Neural cell (in vitro differentiated cells): ENCODE results near the gene GATC. TPM values are rescaled to one million over a fixed set of nuclear protein-coding genes. Genes with fewer than 3 reads are reported as not detected.

Experiments used
- H2AFZ ChIP-seq: fragments of 200-600, 300-800 bp; sonication (generic), shearing (Covaris generic); 2 replicates; pipeline ENCODE4 v1.6.0; 2014; ENCODE audit warnings: low read depth, mild to moderate bottlenecking, antibody characterized with exemption, low read length, moderate library complexity
- H3F3A ChIP-seq: fragments of 200-600 bp; shearing (Covaris generic); 2 replicates; pipeline ENCODE4 v1.6.1; 2016; ENCODE audit warnings: mild to moderate bottlenecking, moderate library complexity, mixed read lengths, antibody characterized with exemption, low read length; ENCODE audit not compliant: insufficient read depth, poor library complexity, severe bottlenecking
- H3K27ac ChIP-seq: fragments of 200-600, 300-800 bp; sonication (generic), shearing (Covaris generic); 2 replicates; pipeline ENCODE4 v1.5.1; 2014; ENCODE audit warnings: mild to moderate bottlenecking, low read length, moderate library complexity
- H3K27me3 ChIP-seq: fragments of 300-800, 200-600 bp; sonication (generic), shearing (Covaris generic); 2 replicates; pipeline ENCODE4 v1.6.0; 2014; ENCODE audit warnings: mild to moderate bottlenecking, low read depth, low read length, moderate library complexity; ENCODE audit not compliant: insufficient read depth
- H3K36me3 ChIP-seq: fragments of 300-800, 200-600 bp; sonication (generic), shearing (Covaris generic); 2 replicates; pipeline ENCODE4 v1.5.1; 2014; ENCODE audit warnings: mild to moderate bottlenecking, antibody characterized with exemption, low read length, moderate library complexity; ENCODE audit not compliant: insufficient read depth
- H3K4me2 ChIP-seq: fragments of 300-800, 200-600 bp; sonication (generic), shearing (Covaris generic); 2 replicates; pipeline ENCODE4 v1.6.0; 2014; ENCODE audit warnings: mild to moderate bottlenecking, low read length
- H3K4me3 ChIP-seq: fragments of 300-800, 200-600 bp; sonication (generic), shearing (Covaris generic); 2 replicates; pipeline ENCODE4 v1.5.1; 2014; ENCODE audit warnings: mild to moderate bottlenecking, low read length, moderate library complexity
- H3K79me2 ChIP-seq: fragments of 200-600 bp; shearing (Covaris generic); replicated peaks from 2 replicates; pipeline ENCODE4 v1.6.0; 2014; ENCODE audit warnings: mild to moderate bottlenecking, low read length, moderate library complexity; ENCODE audit not compliant: insufficient read depth
- H3K9ac ChIP-seq: fragments of 300-800, 200-600 bp; sonication (generic), shearing (Covaris generic); 2 replicates; pipeline ENCODE4 v1.6.1; 2016; ENCODE audit warnings: mild to moderate bottlenecking, low read length, mixed read lengths
- H3K9me2 ChIP-seq: fragments of 200-600 bp; shearing (Covaris generic); 2 replicates; pipeline ENCODE4 v1.6.1; 2016; ENCODE audit warnings: mild to moderate bottlenecking, low read length, mixed read lengths; ENCODE audit not compliant: insufficient read depth
- H3K9me3 ChIP-seq: fragments of 200-600, 300-800 bp; sonication (generic), shearing (Covaris generic); 2 replicates; pipeline ENCODE4 v1.6.1; 2016; ENCODE audit warnings: mild to moderate bottlenecking, mixed run types, low read length, moderate library complexity, mixed read lengths
- H4K20me1 ChIP-seq: fragments of 200-600 bp; shearing (Covaris generic); 2 replicates; pipeline ENCODE4 v1.6.1; 2016; ENCODE audit warnings: mild to moderate bottlenecking, mixed run types; ENCODE audit not compliant: insufficient read depth
- CTCF ChIP-seq: fragments of 450-650 bp; IDR thresholded peaks from 2 replicates; pipeline ENCODE4 v1.5.1; 2014; ENCODE audit warnings: antibody characterized with exemption, mild to moderate bottlenecking, moderate library complexity; ENCODE audit not compliant: poor library complexity, severe bottlenecking
- EP300 ChIP-seq: fragments of 450-650 bp; conservative IDR thresholded peaks from 2 replicates; pipeline ENCODE4 v1.6.1; 2014; ENCODE audit warnings: antibody characterized with exemption, mild to moderate bottlenecking, moderate library complexity; ENCODE audit not compliant: poor library complexity, severe bottlenecking
- EZH2 ChIP-seq: fragments of 200-600, 300-800 bp; shearing (Covaris generic), sonication (generic); IDR thresholded peaks from 2 replicates; pipeline ENCODE4 v1.6.1; 2014; ENCODE audit warnings: antibody characterized with exemption, low read length, borderline replicate concordance, mild to moderate bottlenecking; ENCODE audit not compliant: insufficient read depth, poor library complexity, severe bottlenecking
- MXI1 ChIP-seq: fragments of 450-650 bp; conservative IDR thresholded peaks from 2 replicates; pipeline ENCODE4 v1.6.1; 2014; ENCODE audit warnings: antibody characterized with exemption, mild to moderate bottlenecking; ENCODE audit not compliant: poor library complexity, severe bottlenecking
- POLR2AphosphoS5 ChIP-seq: IDR thresholded peaks from 2 replicates; pipeline ENCODE4 v1.6.1; 2012
- RAD21 ChIP-seq: fragments of 450-650 bp; conservative IDR thresholded peaks from 2 replicates; pipeline ENCODE4 v1.6.1; 2014; ENCODE audit warnings: antibody characterized with exemption, mild to moderate bottlenecking, moderate library complexity
- REST ChIP-seq: IDR thresholded peaks from 2 replicates; pipeline ENCODE4 v1.6.1; 2012; ENCODE audit warnings: borderline replicate concordance
- SMC3 ChIP-seq: fragments of 450-650 bp; conservative IDR thresholded peaks from 2 replicates; pipeline ENCODE4 v1.6.1; 2014; ENCODE audit warnings: antibody characterized with exemption, mild to moderate bottlenecking, moderate library complexity; ENCODE audit not compliant: poor library complexity
- TAF1 ChIP-seq: IDR thresholded peaks from 2 replicates; pipeline ENCODE4 v1.6.1; 2012; ENCODE audit warnings: low read depth
- polyA plus RNA-seq: library from polyadenylated mRNA; depleted of rRNA; stranded (reverse); fragments of >200 nt; gene quantifications from 2 replicates; pipeline ENCODE4 v1.2.3, GENCODE V29; 2014

The GATC gene
- polyA plus RNA-seq, 1 donor from 2014 or later: 45.3 TPM

- peak within 1 kb of the TSS; percentile 72 for H3K4me2 ChIP-seq
- peak within 1 kb of the TSS; percentile 45 for H2AFZ ChIP-seq
- H3F3A ChIP-seq: no peaks in the 10 kb centered on the region
- peak within 1 kb of the TSS; percentile 66 for H3K9ac ChIP-seq
- peaks cover 23% of the 10 kb centered on the region for H3K79me2 ChIP-seq
- H3K27ac ChIP-seq: peak within 1 kb of the TSS; percentile 69
- H3K4me3 ChIP-seq: peak within 1 kb of the TSS; percentile 79
- H4K20me1 ChIP-seq: peaks cover 4% of the 10 kb centered on the region
- H3K36me3 ChIP-seq: no peaks in the 10 kb centered on the region
- peak; percentile 20 for TF ChIP-seq EP300
- peak; percentile 34 for TF ChIP-seq SMC3
- TF ChIP-seq EZH2: no peak
- TF ChIP-seq POLR2AphosphoS5: peak; percentile 87
- no peak for TF ChIP-seq RAD21
- peak; percentile 97 for TF ChIP-seq MXI1
- peak; percentile 73 for TF ChIP-seq TAF1
- peak; percentile 73 for TF ChIP-seq REST
- TF ChIP-seq CTCF: peak; percentile 51
- H3K9me2 ChIP-seq: no peaks in the 10 kb centered on the region
- no peaks in the 10 kb centered on the region for H3K27me3 ChIP-seq
- no peaks in the 10 kb centered on the region for H3K9me3 ChIP-seq
Measured at GRCh38 chr12:120495731-120496412, 49.6 kb downstream of the GATC start, which contains the start of gene DYNLL1. Gene DYNLL1, plus strand, starts transcription at chr12:120496113. Its CDS starts 309 bp downstream, at chr12:120496422.

- peak overlapping the region; percentile 69 for H3K27ac ChIP-seq
- no peaks in the 10 kb centered on the region for H3F3A ChIP-seq
- H3K9ac ChIP-seq: peak overlapping the region; percentile 66
- no peaks in the 10 kb centered on the region for H3K36me3 ChIP-seq
- H3K9me3 ChIP-seq: no peaks in the 10 kb centered on the region
- peaks cover 4% of the 10 kb centered on the region for H4K20me1 ChIP-seq
- no peaks in the 10 kb centered on the region for H3K27me3 ChIP-seq
- H3K9me2 ChIP-seq: no peaks in the 10 kb centered on the region
- TF ChIP-seq REST (no peak), POLR2AphosphoS5 (no peak), EZH2 (no peak), RAD21 (no peak), EP300 (no peak), MXI1 (no peak), TAF1 (no peak), SMC3 (peak; percentile 11)
- peak overlapping the region; percentile 72 for H3K4me2 ChIP-seq
- peaks cover 23% of the 10 kb centered on the region for H3K79me2 ChIP-seq
- peak overlapping the region; percentile 79 for H3K4me3 ChIP-seq
- H2AFZ ChIP-seq: peak overlapping the region; percentile 45
Measured at GRCh38 chr12:120496413-120497340, 50.4 kb downstream of the GATC start.
